DND-41 (cell line): Measurements from ENCODE around the gene RGS8.

ENCODE experiments used
- CTCF ChIP-seq: IDR thresholded peaks from 2 replicates; pipeline ENCODE4 v1.5.1; 2012; ENCODE audit warnings: borderline replicate concordance, low read length, moderate library complexity, mild to moderate bottlenecking; ENCODE audit not compliant: poor library complexity, severe bottlenecking; ENCODE audit errors: extremely low read depth
- EZH2 ChIP-seq: IDR thresholded peaks from 3 replicates; pipeline ENCODE4 v1.6.1; 2012; ENCODE audit warnings: borderline replicate concordance, low read depth, mild to moderate bottlenecking, moderate library complexity, low read length, inconsistent platforms; ENCODE audit not compliant: severe bottlenecking

GRCh38 chr1:182651339-182651724 lies 33.1 kb downstream of the RGS8 start:
- TF ChIP-seq CTCF (no peak), EZH2 (no peak)
